ENCODE measurements around the gene KCNQ2.

- TF ChIP-seq POLR2A (IDR thresholded peaks at IDR 0.05), result no peak
- TF ChIP-seq CTCF (IDR thresholded peaks at IDR 0.05), result no peak
Observed at GRCh38 chr20:63375438-63375837, 97.0 kb downstream of the KCNQ2 start.

All from adrenal gland (tissue), 5 donors.